Measurements from ENCODE around the gene QSOX2.

DNA sequence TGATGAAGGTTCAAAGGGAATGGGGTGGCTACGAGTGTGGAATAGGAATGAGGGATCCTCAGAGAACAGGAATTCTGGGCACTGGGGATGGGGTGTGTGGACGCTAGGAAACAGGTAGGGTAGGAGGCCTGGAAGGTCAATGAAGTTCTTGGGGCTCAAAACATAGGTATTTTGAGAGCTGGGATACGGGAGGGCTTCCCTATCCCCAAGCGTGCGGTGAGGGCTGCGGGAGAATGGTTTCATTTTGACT, 718 bp downstream of the QSOX2 start:
- TF ChIP-seq EZH2phosphoT487 (IDR thresholded peaks at IDR 0.05; ENCODE audit: unreplicated experiment) (no peak), ZNF114 (CRISPR knock-in tag; IDR thresholded peaks at IDR 0.05) (no peak), POLR2AphosphoS5 (IDR thresholded peaks at IDR 0.05; ENCODE audit: low read depth) (no peak), CREB1 (CRISPR knock-in tag; IDR thresholded peaks at IDR 0.05; ENCODE audit: low read depth) (no peak), EZH2 (IDR thresholded peaks at IDR 0.05; ENCODE audit: low read depth, unreplicated experiment) (no peak), JUNB (IDR thresholded peaks at IDR 0.05; ENCODE audit: unreplicated experiment) (no peak), STAT1 (IDR thresholded peaks at IDR 0.05; ENCODE audit: unreplicated experiment) (no peak), ZNF331 (CRISPR knock-in tag; IDR thresholded peaks at IDR 0.05; ENCODE audit: low read depth) (no peak)
- TF ChIP-seq, protein P1, sequence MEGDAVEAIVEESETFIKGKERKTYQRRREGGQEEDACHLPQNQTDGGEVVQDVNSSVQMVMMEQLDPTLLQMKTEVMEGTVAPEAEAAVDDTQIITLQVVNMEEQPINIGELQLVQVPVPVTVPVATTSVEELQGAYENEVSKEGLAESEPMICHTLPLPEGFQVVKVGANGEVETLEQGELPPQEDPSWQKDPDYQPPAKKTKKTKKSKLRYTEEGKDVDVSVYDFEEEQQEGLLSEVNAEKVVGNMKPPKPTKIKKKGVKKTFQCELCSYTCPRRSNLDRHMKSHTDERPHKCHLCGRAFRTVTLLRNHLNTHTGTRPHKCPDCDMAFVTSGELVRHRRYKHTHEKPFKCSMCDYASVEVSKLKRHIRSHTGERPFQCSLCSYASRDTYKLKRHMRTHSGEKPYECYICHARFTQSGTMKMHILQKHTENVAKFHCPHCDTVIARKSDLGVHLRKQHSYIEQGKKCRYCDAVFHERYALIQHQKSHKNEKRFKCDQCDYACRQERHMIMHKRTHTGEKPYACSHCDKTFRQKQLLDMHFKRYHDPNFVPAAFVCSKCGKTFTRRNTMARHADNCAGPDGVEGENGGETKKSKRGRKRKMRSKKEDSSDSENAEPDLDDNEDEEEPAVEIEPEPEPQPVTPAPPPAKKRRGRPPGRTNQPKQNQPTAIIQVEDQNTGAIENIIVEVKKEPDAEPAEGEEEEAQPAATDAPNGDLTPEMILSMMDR (conservative IDR thresholded peaks at IDR 0.05; ENCODE audit: low read depth in 2 of 2) = no peak
- TF ChIP-seq, protein P2, sequence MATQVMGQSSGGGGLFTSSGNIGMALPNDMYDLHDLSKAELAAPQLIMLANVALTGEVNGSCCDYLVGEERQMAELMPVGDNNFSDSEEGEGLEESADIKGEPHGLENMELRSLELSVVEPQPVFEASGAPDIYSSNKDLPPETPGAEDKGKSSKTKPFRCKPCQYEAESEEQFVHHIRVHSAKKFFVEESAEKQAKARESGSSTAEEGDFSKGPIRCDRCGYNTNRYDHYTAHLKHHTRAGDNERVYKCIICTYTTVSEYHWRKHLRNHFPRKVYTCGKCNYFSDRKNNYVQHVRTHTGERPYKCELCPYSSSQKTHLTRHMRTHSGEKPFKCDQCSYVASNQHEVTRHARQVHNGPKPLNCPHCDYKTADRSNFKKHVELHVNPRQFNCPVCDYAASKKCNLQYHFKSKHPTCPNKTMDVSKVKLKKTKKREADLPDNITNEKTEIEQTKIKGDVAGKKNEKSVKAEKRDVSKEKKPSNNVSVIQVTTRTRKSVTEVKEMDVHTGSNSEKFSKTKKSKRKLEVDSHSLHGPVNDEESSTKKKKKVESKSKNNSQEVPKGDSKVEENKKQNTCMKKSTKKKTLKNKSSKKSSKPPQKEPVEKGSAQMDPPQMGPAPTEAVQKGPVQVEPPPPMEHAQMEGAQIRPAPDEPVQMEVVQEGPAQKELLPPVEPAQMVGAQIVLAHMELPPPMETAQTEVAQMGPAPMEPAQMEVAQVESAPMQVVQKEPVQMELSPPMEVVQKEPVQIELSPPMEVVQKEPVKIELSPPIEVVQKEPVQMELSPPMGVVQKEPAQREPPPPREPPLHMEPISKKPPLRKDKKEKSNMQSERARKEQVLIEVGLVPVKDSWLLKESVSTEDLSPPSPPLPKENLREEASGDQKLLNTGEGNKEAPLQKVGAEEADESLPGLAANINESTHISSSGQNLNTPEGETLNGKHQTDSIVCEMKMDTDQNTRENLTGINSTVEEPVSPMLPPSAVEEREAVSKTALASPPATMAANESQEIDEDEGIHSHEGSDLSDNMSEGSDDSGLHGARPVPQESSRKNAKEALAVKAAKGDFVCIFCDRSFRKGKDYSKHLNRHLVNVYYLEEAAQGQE (IDR thresholded peaks at IDR 0.05; ENCODE audit: unreplicated experiment) = no peak
- TF ChIP-seq, protein P3, sequence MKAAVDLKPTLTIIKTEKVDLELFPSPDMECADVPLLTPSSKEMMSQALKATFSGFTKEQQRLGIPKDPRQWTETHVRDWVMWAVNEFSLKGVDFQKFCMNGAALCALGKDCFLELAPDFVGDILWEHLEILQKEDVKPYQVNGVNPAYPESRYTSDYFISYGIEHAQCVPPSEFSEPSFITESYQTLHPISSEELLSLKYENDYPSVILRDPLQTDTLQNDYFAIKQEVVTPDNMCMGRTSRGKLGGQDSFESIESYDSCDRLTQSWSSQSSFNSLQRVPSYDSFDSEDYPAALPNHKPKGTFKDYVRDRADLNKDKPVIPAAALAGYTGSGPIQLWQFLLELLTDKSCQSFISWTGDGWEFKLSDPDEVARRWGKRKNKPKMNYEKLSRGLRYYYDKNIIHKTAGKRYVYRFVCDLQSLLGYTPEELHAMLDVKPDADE (IDR thresholded peaks at IDR 0.05) = no peak
